ENCODE results near the gene PCYOX1L. TPM values are rescaled to one million over a fixed set of nuclear protein-coding genes. Genes with fewer than 3 reads are reported as not detected.

Gene PCYOX1L
- total and polyA plus RNA-seq, 2 experiments from 2014 or later, result 10.4 to 10.7 TPM

- no peaks in the 10 kb centered on the region for H3K79me2 ChIP-seq (ENCODE audit: insufficient read depth)
- H3K9ac ChIP-seq, result no peak overlapping the region
- no peak overlapping the region for H3K4me2 ChIP-seq (ENCODE audit: unreplicated experiment)
- H3K9me3 ChIP-seq (ENCODE audit: low read depth), result no peaks in the 10 kb centered on the region
- H2AFZ ChIP-seq, result no peak overlapping the region
- H3K4me3 ChIP-seq, result no peak overlapping the region
- no peaks in the 10 kb centered on the region for H3F3A ChIP-seq (ENCODE audit: insufficient read depth)
- H3K27ac ChIP-seq, result no peak overlapping the region
- H3K9me2 ChIP-seq (ENCODE audit: insufficient read depth), result no peaks in the 10 kb centered on the region
- H3K27me3 ChIP-seq (replicated peaks; ENCODE audit: insufficient read depth), result no peaks in the 10 kb centered on the region
- no peaks in the 10 kb centered on the region for H3K36me3 ChIP-seq (ENCODE audit: low read depth)
- TF ChIP-seq EZH2phosphoT487 (IDR thresholded peaks at IDR 0.05; ENCODE audit: insufficient read depth, low read depth) (no peak), EZH2 (IDR thresholded peaks at IDR 0.05; ENCODE audit: insufficient read depth, poor library complexity, severe bottlenecking) (no peak)
- H4K20me1 ChIP-seq (ENCODE audit: insufficient read depth), result no peaks in the 10 kb centered on the region
- H3K4me1 ChIP-seq (ENCODE audit: insufficient read depth), result no peaks in the 10 kb centered on the region
- no peak for DNase-seq
- in situ Hi-C loops (cut with MboI), result no loop called here
Observed at GRCh38 chr5:149363358-149363757, 5.5 kb downstream of the PCYOX1L start.

GRCh38 chr5:149363936-149364335 lies 6.1 kb downstream of the PCYOX1L start:
- in situ Hi-C loops (cut with MboI), result no loop called here
- H3K27ac ChIP-seq, result no peak overlapping the region
- no peaks in the 10 kb centered on the region for H4K20me1 ChIP-seq (ENCODE audit: insufficient read depth)
- H3K27me3 ChIP-seq (replicated peaks; ENCODE audit: insufficient read depth), result no peaks in the 10 kb centered on the region
- no peak overlapping the region for H3K9ac ChIP-seq
- H3K79me2 ChIP-seq (ENCODE audit: insufficient read depth), result no peaks in the 10 kb centered on the region
- no peaks in the 10 kb centered on the region for H3K9me2 ChIP-seq (ENCODE audit: insufficient read depth)
- no peaks in the 10 kb centered on the region for H3K9me3 ChIP-seq (ENCODE audit: low read depth)
- H3K4me2 ChIP-seq (ENCODE audit: unreplicated experiment), result no peak overlapping the region
- no peaks in the 10 kb centered on the region for H3F3A ChIP-seq (ENCODE audit: insufficient read depth)
- H2AFZ ChIP-seq, result no peak overlapping the region
- H3K4me1 ChIP-seq (ENCODE audit: insufficient read depth), result no peaks in the 10 kb centered on the region
- no peak overlapping the region for H3K4me3 ChIP-seq
- H3K36me3 ChIP-seq (ENCODE audit: low read depth), result no peaks in the 10 kb centered on the region
- 96 to 99% methylated on average over 9 of the region's 9 CpGs for WGBS, 2 experiments (ENCODE audit: low coverage in 1 of 2, low lambda C conversion rate in 2 of 2, missing lambda C conversion rate in 2 of 2)
- no peak for DNase-seq
- TF ChIP-seq EZH2 (IDR thresholded peaks at IDR 0.05; ENCODE audit: insufficient read depth, poor library complexity, severe bottlenecking) (no peak), EZH2phosphoT487 (IDR thresholded peaks at IDR 0.05; ENCODE audit: insufficient read depth, low read depth) (no peak)

GRCh38 chr5:149364719-149365118 lies 6.9 kb downstream of the PCYOX1L start:
- 65 to 72% methylated on average over 2 of the region's 2 CpGs for WGBS, 2 experiments (ENCODE audit: low coverage in 1 of 2, low lambda C conversion rate in 2 of 2, missing lambda C conversion rate in 2 of 2)
- Histone ChIP-seq H3K27ac (no peak overlapping the region), H3F3A (ENCODE audit: insufficient read depth) (no peaks in the 10 kb centered on the region), H3K9ac (no peak overlapping the region), H3K79me2 (ENCODE audit: insufficient read depth) (no peaks in the 10 kb centered on the region), H3K9me3 (ENCODE audit: low read depth) (no peaks in the 10 kb centered on the region), H3K4me1 (ENCODE audit: insufficient read depth) (no peaks in the 10 kb centered on the region), H3K36me3 (ENCODE audit: low read depth) (no peaks in the 10 kb centered on the region), H4K20me1 (ENCODE audit: insufficient read depth) (no peaks in the 10 kb centered on the region), H3K27me3 (replicated peaks; ENCODE audit: insufficient read depth) (no peaks in the 10 kb centered on the region), H3K4me3 (no peak overlapping the region), H3K4me2 (ENCODE audit: unreplicated experiment) (no peak overlapping the region), H2AFZ (no peak overlapping the region), H3K9me2 (ENCODE audit: insufficient read depth) (no peaks in the 10 kb centered on the region)
- TF ChIP-seq EZH2 (IDR thresholded peaks at IDR 0.05; ENCODE audit: insufficient read depth, poor library complexity, severe bottlenecking), result no peak
- TF ChIP-seq EZH2phosphoT487 (IDR thresholded peaks at IDR 0.05; ENCODE audit: insufficient read depth, low read depth), result no peak
- in situ Hi-C loops (cut with MboI), result no loop called here
- no peak for DNase-seq

GRCh38 chr5:149365418-149365817 lies 7.6 kb downstream of the PCYOX1L start:
- in situ Hi-C loops (cut with MboI), result no loop called here
- Histone ChIP-seq H3K27me3 (replicated peaks; ENCODE audit: insufficient read depth) (no peaks in the 10 kb centered on the region), H3K4me3 (no peak overlapping the region), H3K27ac (no peak overlapping the region), H3K79me2 (ENCODE audit: insufficient read depth) (no peaks in the 10 kb centered on the region), H2AFZ (no peak overlapping the region), H3K9me2 (ENCODE audit: insufficient read depth) (no peaks in the 10 kb centered on the region), H3F3A (ENCODE audit: insufficient read depth) (no peaks in the 10 kb centered on the region), H3K9ac (no peak overlapping the region), H3K4me1 (ENCODE audit: insufficient read depth) (no peaks in the 10 kb centered on the region), H3K4me2 (ENCODE audit: unreplicated experiment) (no peak overlapping the region), H3K9me3 (ENCODE audit: low read depth) (no peaks in the 10 kb centered on the region), H4K20me1 (ENCODE audit: insufficient read depth) (no peaks in the 10 kb centered on the region), H3K36me3 (ENCODE audit: low read depth) (no peaks in the 10 kb centered on the region)
- peak; percentile 16 for DNase-seq
- 56 to 67% methylated on average over 6 of the region's 6 CpGs for whole genome bisulfite sequencing, 2 experiments (ENCODE audit: low coverage in 1 of 2, low lambda C conversion rate in 2 of 2, missing lambda C conversion rate in 2 of 2)
- TF ChIP-seq EZH2 (IDR thresholded peaks at IDR 0.05; ENCODE audit: insufficient read depth, poor library complexity, severe bottlenecking), result no peak
- no peak for TF ChIP-seq EZH2phosphoT487 (IDR thresholded peaks at IDR 0.05; ENCODE audit: insufficient read depth, low read depth)

GRCh38 chr5:149366169-149366729 lies 8.4 kb downstream of the PCYOX1L start:
- H3K9ac ChIP-seq, result no peak overlapping the region
- H3K4me3 ChIP-seq, result no peak overlapping the region
- WGBS, 2 experiments (ENCODE audit: low coverage in 1 of 2, low lambda C conversion rate in 2 of 2, missing lambda C conversion rate in 2 of 2), result 77 to 89% methylated on average over 1 of the region's 1 CpG
- H3K36me3 ChIP-seq (ENCODE audit: low read depth), result no peaks in the 10 kb centered on the region
- no peaks in the 10 kb centered on the region for H3K4me1 ChIP-seq (ENCODE audit: insufficient read depth)
- no peaks in the 10 kb centered on the region for H3K9me3 ChIP-seq (ENCODE audit: low read depth)
- in situ Hi-C loops (cut with MboI), result no loop called here
- no peak overlapping the region for H3K4me2 ChIP-seq (ENCODE audit: unreplicated experiment)
- H3K79me2 ChIP-seq (ENCODE audit: insufficient read depth), result no peaks in the 10 kb centered on the region
- TF ChIP-seq EZH2 (IDR thresholded peaks at IDR 0.05; ENCODE audit: insufficient read depth, poor library complexity, severe bottlenecking), result no peak
- no peak for TF ChIP-seq EZH2phosphoT487 (IDR thresholded peaks at IDR 0.05; ENCODE audit: insufficient read depth, low read depth)
- no peak for DNase-seq
- H2AFZ ChIP-seq, result no peak overlapping the region
- H3K27me3 ChIP-seq (replicated peaks; ENCODE audit: insufficient read depth), result no peaks in the 10 kb centered on the region
- H3K27ac ChIP-seq, result no peak overlapping the region
- no peaks in the 10 kb centered on the region for H3F3A ChIP-seq (ENCODE audit: insufficient read depth)
- H3K9me2 ChIP-seq (ENCODE audit: insufficient read depth), result no peaks in the 10 kb centered on the region
- H4K20me1 ChIP-seq (ENCODE audit: insufficient read depth), result no peaks in the 10 kb centered on the region

All from GM23248 (cell line).